D721Med (cell line): Measurements from ENCODE around the gene GPN2.

Experiments
- DNase-seq: peaks from one replicate; pipeline ENCODE4 v3.0.0; 2011; ENCODE audit warnings: low spot score; ENCODE audit not compliant: insufficient read length
- FAIRE-seq: peaks from 2 replicates; lab custom pipeline; 2011; peaks lifted over from hg19 to GRCh38; lab: Jason Lieb, UNC
- TF ChIP-seq, protein P1 (sequence below): IDR thresholded peaks from 2 replicates; pipeline ENCODE4 v1.5.1; 2012; ENCODE audit warnings: mild to moderate bottlenecking, control low read depth; ENCODE audit not compliant: insufficient read depth; ENCODE audit errors: missing control alignments

Gene GPN2

DNA sequence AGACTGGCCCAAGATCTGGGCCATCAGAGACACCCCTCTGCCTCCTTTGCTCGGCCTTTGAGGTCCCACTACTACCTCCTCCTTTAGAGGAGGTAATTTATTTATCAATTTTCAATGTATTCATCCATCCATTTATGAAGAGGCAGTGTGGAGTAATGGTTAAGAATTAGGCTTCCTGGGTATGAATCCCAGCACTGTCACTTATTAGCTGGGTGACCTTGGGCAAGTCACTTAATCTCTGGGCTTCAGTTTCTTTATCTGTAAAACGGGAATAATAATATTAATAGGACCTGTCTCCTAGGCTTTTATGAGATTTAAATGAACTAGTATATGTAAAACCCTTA is 22.0 kb upstream of the GPN2 start:
- FAIRE-seq = no peak
- no peak for DNase-seq
- TF ChIP-seq, protein P1, sequence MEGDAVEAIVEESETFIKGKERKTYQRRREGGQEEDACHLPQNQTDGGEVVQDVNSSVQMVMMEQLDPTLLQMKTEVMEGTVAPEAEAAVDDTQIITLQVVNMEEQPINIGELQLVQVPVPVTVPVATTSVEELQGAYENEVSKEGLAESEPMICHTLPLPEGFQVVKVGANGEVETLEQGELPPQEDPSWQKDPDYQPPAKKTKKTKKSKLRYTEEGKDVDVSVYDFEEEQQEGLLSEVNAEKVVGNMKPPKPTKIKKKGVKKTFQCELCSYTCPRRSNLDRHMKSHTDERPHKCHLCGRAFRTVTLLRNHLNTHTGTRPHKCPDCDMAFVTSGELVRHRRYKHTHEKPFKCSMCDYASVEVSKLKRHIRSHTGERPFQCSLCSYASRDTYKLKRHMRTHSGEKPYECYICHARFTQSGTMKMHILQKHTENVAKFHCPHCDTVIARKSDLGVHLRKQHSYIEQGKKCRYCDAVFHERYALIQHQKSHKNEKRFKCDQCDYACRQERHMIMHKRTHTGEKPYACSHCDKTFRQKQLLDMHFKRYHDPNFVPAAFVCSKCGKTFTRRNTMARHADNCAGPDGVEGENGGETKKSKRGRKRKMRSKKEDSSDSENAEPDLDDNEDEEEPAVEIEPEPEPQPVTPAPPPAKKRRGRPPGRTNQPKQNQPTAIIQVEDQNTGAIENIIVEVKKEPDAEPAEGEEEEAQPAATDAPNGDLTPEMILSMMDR = no peak

DNA sequence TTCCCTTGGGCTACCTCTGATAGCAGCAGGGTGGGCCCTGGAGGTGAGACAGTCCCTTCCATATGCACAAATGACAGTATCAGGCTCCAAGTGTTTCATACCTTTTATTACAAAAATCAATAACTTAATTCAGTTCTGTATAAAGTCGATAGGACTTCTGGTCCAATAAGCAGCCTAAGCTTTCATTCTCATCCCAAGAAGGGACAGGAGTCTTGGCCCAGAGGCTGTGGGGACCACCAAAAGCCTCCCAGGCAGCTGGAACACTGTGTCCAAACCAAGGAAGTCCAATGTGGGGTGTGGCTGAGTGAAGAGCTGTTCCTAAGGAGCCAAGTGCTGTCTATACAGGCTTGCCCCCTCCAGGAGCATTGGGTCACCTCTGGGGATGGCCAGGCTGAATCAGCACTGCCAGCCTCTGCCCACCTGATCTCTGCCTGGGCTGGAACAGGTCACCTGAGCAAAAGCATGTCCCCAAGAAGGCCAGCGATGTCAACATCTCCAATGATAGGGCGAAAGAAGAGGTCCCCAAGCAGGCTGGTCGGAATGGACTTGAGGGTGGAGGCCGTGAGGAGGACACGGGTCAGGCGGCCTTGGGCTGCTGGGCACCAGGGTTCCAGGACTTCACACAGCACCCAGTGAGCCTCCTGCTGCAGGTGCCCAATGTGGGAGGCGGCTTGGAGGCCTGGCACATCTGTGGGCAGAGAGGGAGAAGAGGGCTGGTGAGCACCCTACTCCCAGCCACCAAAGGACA is 21.5 kb upstream of the GPN2 start:
- TF ChIP-seq, protein P1 = no peak
- no peak for DNase-seq
- no peak for FAIRE-seq

DNA sequence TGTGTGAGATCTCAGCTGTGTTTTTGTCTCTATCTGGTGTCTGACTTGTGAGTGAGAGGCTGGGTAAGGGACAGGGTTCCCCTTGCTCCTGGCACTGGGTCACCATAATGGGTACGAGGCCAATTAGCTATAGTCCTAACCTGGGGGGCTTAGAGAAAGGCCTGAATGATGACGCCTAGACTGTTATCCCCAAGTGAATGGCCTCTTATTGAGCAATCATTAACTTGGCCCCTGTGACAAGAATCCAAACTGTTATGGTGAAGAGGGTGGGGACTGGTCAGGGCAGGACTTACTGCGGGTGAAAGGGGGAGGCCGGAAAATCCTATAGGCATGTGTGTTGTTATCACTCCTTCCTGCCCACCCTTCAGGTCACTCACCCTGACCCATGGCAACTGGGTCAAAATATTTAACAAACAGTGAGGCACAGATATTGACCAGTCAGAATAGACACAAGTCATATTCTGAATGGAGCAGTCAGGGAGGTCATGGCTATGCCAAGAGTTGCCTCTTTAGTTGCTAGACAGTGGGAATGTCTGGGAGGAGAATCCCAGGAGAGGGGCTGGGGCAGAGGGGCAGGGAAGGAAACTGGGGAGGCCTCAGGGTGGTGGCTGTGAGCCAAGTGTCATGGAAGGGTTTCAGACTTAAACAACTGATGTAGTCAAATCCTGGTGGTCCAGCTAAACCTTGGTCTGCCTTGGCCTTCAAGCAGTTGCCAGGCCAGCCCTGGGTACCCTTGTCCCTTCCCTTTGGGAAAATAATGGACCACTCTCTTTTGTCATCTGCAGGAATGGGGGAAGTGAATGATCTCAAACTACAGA is 20.5 kb upstream of the GPN2 start:
- TF ChIP-seq, protein P1 = no peak
- FAIRE-seq = no peak
- no peak for DNase-seq

DNA sequence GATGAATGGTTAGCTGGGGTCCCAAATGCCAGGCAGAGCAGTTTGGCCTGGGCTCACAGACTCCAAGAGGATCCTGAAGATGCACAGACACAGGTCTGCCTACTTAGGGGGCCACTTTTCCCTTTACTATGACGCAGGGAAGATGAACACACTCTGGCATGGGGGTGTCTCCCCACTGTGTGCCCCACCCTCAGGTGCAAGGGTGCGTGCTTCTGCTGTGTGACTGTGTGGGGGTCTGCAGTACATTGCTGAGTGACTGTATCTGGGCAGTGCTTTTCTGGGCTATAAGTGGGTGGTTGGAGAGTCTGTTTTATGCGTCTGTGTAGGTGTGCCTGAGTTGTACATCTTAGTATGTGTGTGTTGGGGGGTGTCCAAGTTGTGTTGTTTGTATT is 19.9 kb upstream of the GPN2 start:
- TF ChIP-seq, protein P1 = no peak
- FAIRE-seq = no peak
- DNase-seq = no peak

DNA sequence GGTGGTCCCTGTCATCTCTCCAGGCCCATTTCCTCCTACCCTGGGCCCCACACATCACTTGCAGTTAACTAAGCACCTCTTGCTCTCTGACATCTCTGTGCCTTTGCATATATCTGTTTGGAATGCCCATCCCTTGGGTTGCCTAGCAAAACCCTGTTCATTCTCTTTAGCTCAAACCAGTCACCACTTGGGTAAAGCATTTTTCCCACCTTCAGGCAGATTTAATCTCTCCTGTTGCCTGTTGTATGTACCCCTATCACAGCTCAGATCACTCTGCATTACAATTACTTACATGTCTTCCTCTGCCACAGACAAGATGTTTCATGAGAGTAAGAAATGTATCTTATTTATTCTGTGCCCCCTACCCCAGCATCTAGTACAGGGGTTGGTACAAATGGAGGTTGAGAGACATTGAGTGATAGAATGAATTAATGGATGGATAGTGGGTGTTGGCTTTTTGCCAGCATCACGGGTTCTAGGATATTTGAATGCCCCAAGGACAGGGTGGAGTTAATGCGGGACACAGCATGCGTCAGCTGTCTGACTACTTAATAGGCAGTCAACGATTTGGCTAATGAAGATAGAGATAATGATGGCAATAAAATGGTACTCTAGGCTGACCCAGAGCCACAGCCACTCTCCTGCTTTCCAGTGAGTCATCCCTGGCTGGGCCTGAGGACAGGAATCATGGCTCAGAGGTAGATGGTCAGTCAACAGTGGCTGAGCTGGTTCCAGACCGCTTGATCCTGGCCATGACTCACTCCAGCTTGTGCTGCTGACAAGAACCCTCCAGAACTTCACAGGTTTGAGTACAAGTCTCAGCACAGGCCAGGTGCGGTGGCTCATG is 17.2 kb upstream of the GPN2 start:
- DNase-seq (no peak), FAIRE-seq (no peak)
- TF ChIP-seq, protein P1 = no peak

DNA sequence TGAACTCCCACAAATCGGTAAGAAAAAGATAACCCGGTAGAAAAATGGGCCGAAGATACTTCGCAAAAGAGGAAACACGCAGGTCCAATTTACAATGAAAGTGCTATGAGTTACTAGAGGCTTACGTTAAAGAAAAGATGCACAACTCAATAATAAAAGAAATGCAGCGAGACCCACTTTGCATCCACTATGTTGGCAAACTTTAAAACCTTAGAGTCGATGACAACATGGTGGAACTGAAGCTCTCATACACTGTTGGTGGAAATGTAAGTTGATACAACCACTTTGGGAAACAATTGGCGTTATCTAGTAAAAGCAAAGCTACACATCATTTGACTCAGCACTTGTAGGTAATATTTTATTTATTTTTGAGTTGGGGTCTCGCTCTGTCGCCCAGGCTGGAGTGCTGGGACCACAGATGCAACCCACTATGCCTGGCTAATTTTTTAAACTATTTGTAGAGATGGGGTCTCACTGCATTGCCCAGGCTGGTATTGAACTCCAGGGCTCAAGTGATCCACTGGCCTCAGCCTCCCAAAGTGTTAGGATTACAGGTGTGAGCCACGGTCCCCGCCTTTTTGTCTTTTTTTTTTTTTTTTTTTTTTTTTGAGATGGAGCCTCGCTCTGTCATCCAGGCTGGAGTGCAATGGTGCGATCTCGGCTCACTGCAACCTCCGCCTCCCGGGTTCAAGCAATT is 10.9 kb upstream of the GPN2 start:
- TF ChIP-seq, protein P1 = no peak
- FAIRE-seq (no peak), DNase-seq (no peak)
